MCF 10A (cell line): Measurements from ENCODE around the gene TIMD4. TPM values are rescaled to one million over a fixed set of nuclear protein-coding genes. Genes with fewer than 3 reads are reported as not detected.
"Not testable (repeated sequence)": the region's sequence is repeated elsewhere in the genome, so short reads cannot be mapped to it uniquely, and the experiment has no call there.

Experiments
- BruUV-seq: library from RNA; stranded (reverse); fragments of 400-500 nt; replicated peaks from 2 replicates; lab custom pipeline; 2021; lab: Mats Ljungman, UMichigan
- CTCF ChIA-PET: fragments of 300-600 bp; sonication (Branson Sonifier 250); formaldehyde crosslinking; extraction: SDS; loops from one replicate; lab custom pipeline; 2021; ENCODE audit warnings: antibody characterized with exemption, inconsistent platforms; lab: Yijun Ruan, JAX
- POLR2A ChIA-PET: fragments of 300-600, 350-650 bp; sonication (Branson Sonifier 250); formaldehyde crosslinking; extraction: SDS; loops from one replicate; lab custom pipeline; 2020; ENCODE audit warnings: antibody characterized with exemption, inconsistent platforms; lab: Yijun Ruan, JAX
- DNase-seq: peaks from one replicate; pipeline ENCODE4 v3.0.0-alpha.2; 2018; ENCODE audit not compliant: unreplicated experiment
- H3K27ac Mint-ChIP-seq: one replicate; pipeline ENCODE4 v1.8.0; 2022; ENCODE audit warnings: mild to moderate bottlenecking, low read depth, mixed read lengths; ENCODE audit not compliant: unreplicated experiment
- H3K27me3 Mint-ChIP-seq: one replicate; pipeline ENCODE4 v1.8.0; 2022; ENCODE audit warnings: mixed read lengths; ENCODE audit not compliant: insufficient read depth, unreplicated experiment
- H3K36me3 Mint-ChIP-seq: one replicate; pipeline ENCODE4 v1.8.0; 2022; ENCODE audit warnings: mild to moderate bottlenecking, moderate library complexity, mixed read lengths; ENCODE audit not compliant: insufficient read depth, unreplicated experiment
- H3K4me1 Mint-ChIP-seq: one replicate; pipeline ENCODE4 v1.8.0; 2022; ENCODE audit warnings: mixed read lengths; ENCODE audit not compliant: insufficient read depth, unreplicated experiment
- H3K4me3 Mint-ChIP-seq: one replicate; pipeline ENCODE4 v1.8.0; 2022; ENCODE audit warnings: mild to moderate bottlenecking, moderate library complexity, mixed read lengths; ENCODE audit not compliant: unreplicated experiment
- H3K9me3 Mint-ChIP-seq: one replicate; pipeline ENCODE4 v1.8.0; 2022; ENCODE audit warnings: mixed read lengths; ENCODE audit not compliant: unreplicated experiment
- CTCF ChIP-seq: fragments of 200-600 bp; IDR thresholded peaks from one replicate; pipeline ENCODE4 v1.8.0; 2022; ENCODE audit warnings: antibody characterized with exemption, mild to moderate bottlenecking; ENCODE audit not compliant: unreplicated experiment
- intact Hi-C: fragments of 100-400 bp; cut with micrococcal nuclease; formaldehyde crosslinking; loops from 2 replicates; pipeline ENCODE4 v1.14.1; 2022
- total RNA-seq: library from RNA; stranded (reverse); gene quantifications from 2 replicates; pipeline ENCODE4 v1.2.3, GENCODE V29; 2022

The TIMD4 gene
- total RNA-seq, 1 experiment from 2014 or later = not detected

- Mint-ChIP-seq H3K4me3 (no peak overlapping the region), H3K27me3 (peaks cover 12% of the 10 kb centered on the region), H3K9me3 (no peaks in the 10 kb centered on the region), H3K4me1 (no peaks in the 10 kb centered on the region), H3K27ac (no peak overlapping the region), H3K36me3 (no peaks in the 10 kb centered on the region)
- DNase-seq = no peak
- intact Hi-C loops = no loop called here
- ChIA-PET CTCF (no interaction called here), POLR2A (interaction anchor here (0.7 kb wide), 1 partner anchor 112 kb away, joined by 3 read pairs; no protein-coding TSS in a partner anchor)
- BruUV-seq = no TSS peak
- no peak for TF ChIP-seq CTCF
Observed at GRCh38 chr5:156950716-156951115, 12.3 kb downstream of the TIMD4 start.

- TF ChIP-seq CTCF = no peak
- Mint-ChIP-seq H3K4me3 (no peak overlapping the region), H3K9me3 (no peaks in the 10 kb centered on the region), H3K36me3 (no peaks in the 10 kb centered on the region), H3K4me1 (no peaks in the 10 kb centered on the region), H3K27me3 (peaks cover 7% of the 10 kb centered on the region), H3K27ac (no peak overlapping the region)
- ChIA-PET POLR2A (no interaction called here), CTCF (interaction anchor here (0.6 to 0.7 kb wide), 2 partner anchors 106 to 583 kb away, joined by 3 read pairs; no protein-coding TSS in a partner anchor)
- no peak for DNase-seq
- BruUV-seq = no TSS peak
- intact Hi-C loops = no loop called here
Observed at GRCh38 chr5:156949424-156949823, 13.6 kb downstream of the TIMD4 start.

- Mint-ChIP-seq H3K4me3 (no peak overlapping the region), H3K9me3 (no peaks in the 10 kb centered on the region), H3K27me3 (no peaks in the 10 kb centered on the region), H3K4me1 (no peaks in the 10 kb centered on the region), H3K27ac (no peak overlapping the region), H3K36me3 (no peaks in the 10 kb centered on the region)
- CTCF ChIA-PET = interaction anchor here (0.7 kb wide), 1 partner anchor 306 kb away, joined by 3 read pairs; no protein-coding TSS in a partner anchor
- POLR2A ChIA-PET = no interaction called here
- intact Hi-C loops = no loop called here
- no TSS peak for BruUV-seq
- no peak for DNase-seq
- no peak for TF ChIP-seq CTCF
Observed at GRCh38 chr5:156947925-156948324, 15.1 kb downstream of the TIMD4 start.

GRCh38 chr5:156942064-156942463 lies 21.0 kb downstream of the TIMD4 start:
- TF ChIP-seq CTCF = no peak
- Mint-ChIP-seq H3K27me3 (peaks cover 22% of the 10 kb centered on the region), H3K36me3 (no peaks in the 10 kb centered on the region), H3K27ac (no peak overlapping the region), H3K4me3 (no peak overlapping the region), H3K9me3 (no peaks in the 10 kb centered on the region), H3K4me1 (no peaks in the 10 kb centered on the region)
- CTCF ChIA-PET = interaction anchor here (0.6 kb wide), 1 partner anchor 301 kb away, joined by 3 read pairs; no protein-coding TSS in a partner anchor
- BruUV-seq = no TSS peak
- POLR2A ChIA-PET = no interaction called here
- intact Hi-C loops = no loop called here
- no peak for DNase-seq

- H3K9me3 Mint-ChIP-seq, H3K4me1 Mint-ChIP-seq, DNase-seq, H3K4me3 Mint-ChIP-seq, POLR2A ChIA-PET, H3K36me3 Mint-ChIP-seq, BruUV-seq, H3K27ac Mint-ChIP-seq, intact Hi-C loops: not testable (repeated sequence)
- peaks cover 22% of the 10 kb centered on the region for H3K27me3 Mint-ChIP-seq
- CTCF ChIA-PET = interaction anchor here (0.9 kb wide), 1 partner anchor 1034 kb away, joined by 3 read pairs; no protein-coding TSS in a partner anchor
Observed at GRCh38 chr5:156940462-156940861, 22.6 kb downstream of the TIMD4 start.
